SK-N-SH (cell line): ENCODE measurements around the gene PRMT7. TPM values are rescaled to one million over a fixed set of nuclear protein-coding genes. Genes with fewer than 3 reads are reported as not detected.

Experiments used
- CTCF ChIA-PET: fragments of 300-600, 350-600 bp; formaldehyde crosslinking; extraction: SDS; loops from one replicate; lab custom pipeline; 2021; lab: Yijun Ruan, JAX
- POLR2A ChIA-PET: fragments of 350-600 bp; sonication (Branson Sonifier 250); formaldehyde crosslinking; extraction: SDS; loops from one replicate; lab custom pipeline; 2020; ENCODE audit warnings: antibody characterized with exemption, inconsistent platforms; lab: Yijun Ruan, JAX
- DNase-seq: peaks from one replicate; pipeline ENCODE4 v3.0.0; 2012
- H2AFZ ChIP-seq: fragments of 200-600 bp; sonication (generic); 2 replicates; pipeline ENCODE4 v1.8.1; 2016; ENCODE audit warnings: antibody characterized with exemption, mild to moderate bottlenecking, low read depth
- H3F3A ChIP-seq: fragments of 200-600 bp; sonication (generic); replicated peaks from 2 replicates; pipeline ENCODE3; 2016; ENCODE audit warnings: antibody characterized with exemption, mild to moderate bottlenecking; ENCODE audit not compliant: insufficient read depth
- H3K27ac ChIP-seq, 2 experiments: fragments of 200-500 bp in 1 of 2; fragments of 200-600 bp in 1 of 2; sonication (Bioruptor generic) in 1 of 2; sonication (generic), shearing (Covaris generic) in 1 of 2; 2 replicates each; pipeline versions ENCODE4 v1.5.1 to v1.6.1; 2014 to 2016; ENCODE audit warnings: low read depth in 2 of 2, inconsistent platforms in 1 of 2, low read length in 1 of 2, mild to moderate bottlenecking in 1 of 2, mixed read lengths in 1 of 2
- H3K27me3 ChIP-seq: fragments of 200-600 bp; sonication (generic), shearing (Covaris generic); 2 replicates; pipeline ENCODE4 v1.6.1; 2016; ENCODE audit warnings: mixed run types; ENCODE audit not compliant: insufficient read depth
- H3K36me3 ChIP-seq, 2 experiments: fragments of 200-500 bp in 1 of 2; fragments of 200-600 bp in 1 of 2; sonication (Bioruptor generic) in 1 of 2; sonication (generic) in 1 of 2; replicated peaks in 1 of 2; 2 replicates each; pipeline versions ENCODE3 to v1.5.1; 2014 to 2016; ENCODE audit warnings: low read length in 1 of 2, mild to moderate bottlenecking in 1 of 2; ENCODE audit not compliant: insufficient read depth in 2 of 2, control insufficient read depth in 1 of 2
- H3K4me1 ChIP-seq, 2 experiments: fragments of 200-500 bp in 1 of 2; fragments of 200-600 bp in 1 of 2; sonication (Bioruptor generic) in 1 of 2; sonication (generic), shearing (Covaris generic) in 1 of 2; 2 replicates each; pipeline versions ENCODE4 v1.5.1 to v1.6.1; 2014 to 2016; ENCODE audit warnings: low read depth in 1 of 2, low read length in 1 of 2, mixed run types in 1 of 2; ENCODE audit not compliant: insufficient read depth in 2 of 2, control insufficient read depth in 1 of 2
- H3K4me2 ChIP-seq: fragments of 200-600 bp; sonication (generic), shearing (Covaris generic); 2 replicates; pipeline ENCODE4 v1.6.1; 2017; ENCODE audit warnings: mixed run types
- H3K4me3 ChIP-seq, 2 experiments: fragments of 200-500 bp in 1 of 2; fragments of 200-600 bp in 1 of 2; sonication (Bioruptor generic) in 1 of 2; sonication (generic), shearing (Covaris generic) in 1 of 2; 2 replicates each; pipeline versions ENCODE4 v1.5.1 to v1.8.1; 2014 to 2016; ENCODE audit warnings: low read depth in 2 of 2, inconsistent platforms in 1 of 2, low read length in 1 of 2, mild to moderate bottlenecking in 1 of 2, mixed read lengths in 1 of 2, moderate library complexity in 1 of 2
- H3K79me2 ChIP-seq: fragments of 200-600 bp; sonication (generic); 2 replicates; pipeline ENCODE4 v1.8.1; 2017; ENCODE audit warnings: mild to moderate bottlenecking; ENCODE audit not compliant: insufficient read depth
- H3K9ac ChIP-seq: fragments of 200-600 bp; sonication (generic); 2 replicates; pipeline ENCODE4 v1.6.1; 2017; ENCODE audit warnings: mixed run types
- H3K9me2 ChIP-seq: fragments of 200-600 bp; sonication (generic); 2 replicates; pipeline ENCODE4 v1.6.1; 2017; ENCODE audit warnings: mixed run types
- H3K9me3 ChIP-seq: fragments of 200-600 bp; sonication (generic); 2 replicates; pipeline ENCODE4 v1.6.1; 2017; ENCODE audit warnings: mixed run types, mild to moderate bottlenecking, moderate library complexity
- H4K20me1 ChIP-seq: fragments of 200-600 bp; sonication (generic); 2 replicates; pipeline ENCODE4 v1.6.1; 2017; ENCODE audit warnings: mild to moderate bottlenecking, mixed run types; ENCODE audit not compliant: insufficient read depth
- CTCF ChIP-seq: fragments of 200-600 bp; sonication (generic); IDR thresholded peaks from 2 replicates; pipeline ENCODE4 v1.6.1; 2017; ENCODE audit warnings: antibody characterized with exemption, mild to moderate bottlenecking, moderate library complexity
- FOSL2 ChIP-seq: IDR thresholded peaks from 2 replicates; pipeline ENCODE4 v1.4.0; 2012; ENCODE audit warnings: low read depth, mild to moderate bottlenecking, moderate library complexity, borderline replicate concordance
- FOXJ3 ChIP-seq: sonication (generic); formaldehyde crosslinking; IDR thresholded peaks from 2 replicates; pipeline ENCODE4 v1.5.1; 2020; ENCODE audit warnings: mild to moderate bottlenecking, missing genetic modification reagents
- FOXM1 ChIP-seq: IDR thresholded peaks from 2 replicates; pipeline ENCODE4 v1.4.0; 2012; ENCODE audit warnings: low read depth, mild to moderate bottlenecking
- MAX ChIP-seq: IDR thresholded peaks from 2 replicates; pipeline ENCODE4 v1.4.0; 2012; ENCODE audit warnings: low read depth
- NRF1 ChIP-seq: IDR thresholded peaks from 2 replicates; pipeline ENCODE4 v1.6.1; 2012; ENCODE audit warnings: low read depth, mild to moderate bottlenecking, low read length
- RAD21 ChIP-seq: IDR thresholded peaks from 2 replicates; pipeline ENCODE4 v1.6.1; 2012; ENCODE audit warnings: mild to moderate bottlenecking, low read length
- RXRA ChIP-seq: IDR thresholded peaks from 2 replicates; pipeline ENCODE4 v1.4.0; 2012; ENCODE audit warnings: low read depth, mild to moderate bottlenecking, borderline replicate concordance
- SMC3 ChIP-seq: IDR thresholded peaks from 2 replicates; pipeline ENCODE4 v1.6.1; 2012; ENCODE audit warnings: low read depth, low read length, improper control_type of control experiment
- TAF1 ChIP-seq: IDR thresholded peaks from 2 replicates; pipeline ENCODE4 v1.6.1; 2012; ENCODE audit warnings: low read depth, mild to moderate bottlenecking, low read length, moderate library complexity, borderline replicate concordance
- TEAD4 ChIP-seq: IDR thresholded peaks from 2 replicates; pipeline ENCODE4 v1.4.0; 2012; ENCODE audit warnings: mild to moderate bottlenecking, borderline replicate concordance; ENCODE audit not compliant: insufficient read depth
- USF1 ChIP-seq: IDR thresholded peaks from 2 replicates; pipeline ENCODE4 v1.4.0; 2012; ENCODE audit warnings: low read depth, borderline replicate concordance
- USF2 ChIP-seq: fragments of 150-350 bp; IDR thresholded peaks from 2 replicates; pipeline ENCODE4 v1.6.1; 2017; ENCODE audit warnings: antibody characterized with exemption, low read length, low read depth, borderline replicate concordance
- YY1 ChIP-seq: IDR thresholded peaks from 2 replicates; pipeline ENCODE4 v1.4.0; 2012; ENCODE audit warnings: low read depth, mild to moderate bottlenecking
- WGBS: methylation state at CpG from one replicate; pipeline ENCODE4 v1.1.6; 2017; ENCODE audit warnings: low lambda C conversion rate; 5-methylcytosine and 5-hydroxymethylcytosine counted together
- polyA plus RNA-seq, 3 experiments: library from polyadenylated mRNA; depleted of rRNA; stranded (reverse); fragments of >200 nt; gene quantifications; 2 replicates each; pipeline ENCODE4 v1.2.3, GENCODE V29; 2012
- TF ChIP-seq, protein P1 (sequence below): fragments of 150-350 bp; IDR thresholded peaks from 2 replicates; pipeline ENCODE4 v1.6.1; 2016; ENCODE audit warnings: mild to moderate bottlenecking, low read depth, low read length
- TF ChIP-seq, protein P2 (sequence below): IDR thresholded peaks from 2 replicates; pipeline ENCODE4; 2012

PRMT7 gene
- polyA plus RNA-seq, 1 of the 3 experiments (the other 2 are of a cell fraction) = 46.0 TPM

DNA sequence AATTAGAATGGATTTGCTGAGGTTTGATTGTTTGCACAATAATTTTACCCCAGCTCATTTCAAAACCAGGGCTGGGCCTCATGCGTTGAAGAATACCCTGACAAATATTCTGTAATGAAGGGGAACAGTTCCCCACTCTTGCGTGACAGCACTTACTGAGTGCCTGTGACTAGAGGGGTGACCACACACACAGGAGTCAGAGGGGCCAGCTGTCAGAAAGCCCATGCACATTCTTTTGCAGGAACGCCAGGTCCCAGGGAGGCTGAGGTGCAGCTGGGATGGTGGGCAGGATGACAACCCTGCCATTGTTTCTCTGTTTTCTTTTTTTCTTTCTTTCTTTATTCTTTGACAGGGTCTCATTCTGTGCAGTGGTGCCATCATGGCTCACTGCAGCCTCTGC, 92.9 kb downstream of the PRMT7 start:
- Histone ChIP-seq H3K4me1 (peaks cover 7 to 30% of the 10 kb centered on the region in 2 experiments; a peak in 3 of 4 replicates), H3K9me3 (no peaks in the 10 kb centered on the region), H3K36me3 (no peaks in the 10 kb centered on the region), H3K9me2 (no peaks in the 10 kb centered on the region; the same call in 1 of the 2 replicates), H3K4me2 (no peak overlapping the region), H3K4me3 (no peak overlapping the region), H3K27ac (no peak overlapping the region), H3F3A (peaks cover 4% of the 10 kb centered on the region), H3K27me3 (no peaks in the 10 kb centered on the region; the same call in 1 of the 2 replicates), H3K9ac (no peak overlapping the region), H2AFZ (no peak overlapping the region), H4K20me1 (no peaks in the 10 kb centered on the region), H3K79me2 (no peaks in the 10 kb centered on the region)
- no peak for DNase-seq
- TF ChIP-seq, protein P1, sequence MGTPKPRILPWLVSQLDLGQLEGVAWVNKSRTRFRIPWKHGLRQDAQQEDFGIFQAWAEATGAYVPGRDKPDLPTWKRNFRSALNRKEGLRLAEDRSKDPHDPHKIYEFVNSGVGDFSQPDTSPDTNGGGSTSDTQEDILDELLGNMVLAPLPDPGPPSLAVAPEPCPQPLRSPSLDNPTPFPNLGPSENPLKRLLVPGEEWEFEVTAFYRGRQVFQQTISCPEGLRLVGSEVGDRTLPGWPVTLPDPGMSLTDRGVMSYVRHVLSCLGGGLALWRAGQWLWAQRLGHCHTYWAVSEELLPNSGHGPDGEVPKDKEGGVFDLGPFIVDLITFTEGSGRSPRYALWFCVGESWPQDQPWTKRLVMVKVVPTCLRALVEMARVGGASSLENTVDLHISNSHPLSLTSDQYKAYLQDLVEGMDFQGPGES = no peak
- no peak for TF ChIP-seq TEAD4
- TF ChIP-seq USF1 = no peak
- no peak for TF ChIP-seq FOXM1
- no peak for TF ChIP-seq FOXJ3
- no peak for TF ChIP-seq TAF1
- no peak for TF ChIP-seq USF2
- TF ChIP-seq MAX = no peak
- no peak for TF ChIP-seq NRF1
- TF ChIP-seq RAD21 = no peak
- TF ChIP-seq RXRA = no peak
- no peak for TF ChIP-seq FOSL2
- TF ChIP-seq CTCF = no peak
- no peak for TF ChIP-seq YY1
- no peak for TF ChIP-seq SMC3
- TF ChIP-seq, protein P2, sequence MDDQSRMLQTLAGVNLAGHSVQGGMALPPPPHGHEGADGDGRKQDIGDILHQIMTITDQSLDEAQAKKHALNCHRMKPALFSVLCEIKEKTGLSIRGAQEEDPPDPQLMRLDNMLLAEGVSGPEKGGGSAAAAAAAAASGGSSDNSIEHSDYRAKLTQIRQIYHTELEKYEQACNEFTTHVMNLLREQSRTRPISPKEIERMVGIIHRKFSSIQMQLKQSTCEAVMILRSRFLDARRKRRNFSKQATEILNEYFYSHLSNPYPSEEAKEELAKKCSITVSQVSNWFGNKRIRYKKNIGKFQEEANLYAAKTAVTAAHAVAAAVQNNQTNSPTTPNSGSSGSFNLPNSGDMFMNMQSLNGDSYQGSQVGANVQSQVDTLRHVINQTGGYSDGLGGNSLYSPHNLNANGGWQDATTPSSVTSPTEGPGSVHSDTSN = no peak
- ChIA-PET CTCF (no interaction called here), POLR2A (no interaction called here)
- WGBS = 100% methylated on average over 3 of the region's 3 CpGs
